Measurements from ENCODE around the gene RPSA. TPM values are rescaled to one million over a fixed set of nuclear protein-coding genes. Genes with fewer than 3 reads are reported as not detected.

The RPSA gene
- total and polyA plus RNA-seq, 2 of the 4 experiments (the other 2 are of a cell fraction): 1,415 to 2,710 TPM

- CTCF ChIA-PET: no interaction called here
- intact Hi-C loops (cut with micrococcal nuclease): no loop called here
- BruUV-seq (replicated peaks): no TSS peak
These were observed 724 bp downstream of the RPSA start for GRCh38 chr3:39407259-39407629.

More at GRCh38 chr3:39407259-39407629, 724 bp downstream of the RPSA start:
- H2AK5ac ChIP-seq (ENCODE audit: low read depth, low read length): peak overlapping the region; percentile 61; the same call in 1 of the 2 replicates
- no peak overlapping the region for H2BK20ac ChIP-seq (ENCODE audit: low read depth, low read length)
- H4K5ac ChIP-seq (ENCODE audit: low read depth, low read length): peak overlapping the region; percentile 87
- peak overlapping the region; percentile 45 for H4K91ac ChIP-seq (ENCODE audit: insufficient read depth, low read depth, low read length)
- H3K9ac ChIP-seq (ENCODE audit: low read depth, low read length): peak overlapping the region; percentile 96
- peak overlapping the region; percentile 82 for H2AK9ac ChIP-seq (replicated peaks; ENCODE audit: low read depth, low read length, poor library complexity)
- no peak overlapping the region for H2AFZ ChIP-seq (replicated peaks; ENCODE audit: low read length, poor library complexity)
- no peak for TF ChIP-seq SMC3 (IDR thresholded peaks at IDR 0.05; ENCODE audit: low read depth, low read length)
- TF ChIP-seq, protein P1, sequence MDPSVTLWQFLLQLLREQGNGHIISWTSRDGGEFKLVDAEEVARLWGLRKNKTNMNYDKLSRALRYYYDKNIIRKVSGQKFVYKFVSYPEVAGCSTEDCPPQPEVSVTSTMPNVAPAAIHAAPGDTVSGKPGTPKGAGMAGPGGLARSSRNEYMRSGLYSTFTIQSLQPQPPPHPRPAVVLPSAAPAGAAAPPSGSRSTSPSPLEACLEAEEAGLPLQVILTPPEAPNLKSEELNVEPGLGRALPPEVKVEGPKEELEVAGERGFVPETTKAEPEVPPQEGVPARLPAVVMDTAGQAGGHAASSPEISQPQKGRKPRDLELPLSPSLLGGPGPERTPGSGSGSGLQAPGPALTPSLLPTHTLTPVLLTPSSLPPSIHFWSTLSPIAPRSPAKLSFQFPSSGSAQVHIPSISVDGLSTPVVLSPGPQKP (IDR thresholded peaks at IDR 0.05; ENCODE audit: borderline replicate concordance, low read depth, low read length): no peak
- TF ChIP-seq CEBPB (IDR thresholded peaks at IDR 0.05; ENCODE audit: low read depth, low read length): no peak
- TF ChIP-seq MAFK (IDR thresholded peaks at IDR 0.05; ENCODE audit: low read depth, low read length): no peak
- no peak for TF ChIP-seq CTCF (conservative IDR thresholded peaks at IDR 0.05; ENCODE audit: low read depth, low read length)
- no peak for TF ChIP-seq USF2 (IDR thresholded peaks at IDR 0.05; ENCODE audit: low read depth, low read length)
- no peak for TF ChIP-seq BHLHE40 (IDR thresholded peaks at IDR 0.05; ENCODE audit: low read depth, low read length)
- TF ChIP-seq CHD1 (IDR thresholded peaks at IDR 0.05; ENCODE audit: low read depth, low read length): no peak
- TF ChIP-seq RAD21 (IDR thresholded peaks at IDR 0.05; ENCODE audit: low read length): no peak
- TF ChIP-seq POLR2A (IDR thresholded peaks at IDR 0.05; ENCODE audit: low read depth, low read length): no peak
- peak overlapping the region; percentile 77 for H3K4ac ChIP-seq (ENCODE audit: low read depth, low read length)
- no peaks in the 10 kb centered on the region for H3K27me3 ChIP-seq (ENCODE audit: control insufficient read depth, insufficient read depth, low read length)
- POLR2A ChIA-PET (ENCODE audit: unreplicated experiment): interaction anchor here (0.6 kb wide), 2 partner anchors 10 to 736 kb away, joined by 3 to 9 read pairs; no protein-coding TSS in a partner anchor
- H2BK120ac ChIP-seq (ENCODE audit: low read depth, low read length): no peak overlapping the region
- H3K23ac ChIP-seq (ENCODE audit: low read depth, low read length): peak overlapping the region; percentile 96
- H2BK15ac ChIP-seq (ENCODE audit: low read depth, low read length): no peak overlapping the region
- H3K27ac ChIP-seq (ENCODE audit: insufficient read depth, low read length): peak overlapping the region; percentile 74
- peaks cover 8% of the 10 kb centered on the region; the same call in 1 of the 2 replicates for H3K9me1 ChIP-seq (ENCODE audit: insufficient read depth, low read length)
- peak overlapping the region; percentile 59 for H2BK5ac ChIP-seq (ENCODE audit: low read depth, low read length, poor library complexity, severe bottlenecking)
- peak overlapping the region; percentile 88 for H3K4me2 ChIP-seq (ENCODE audit: low read depth, low read length)
- WGBS, 2 experiments (ENCODE audit: extremely low coverage in 2 of 2, insufficient read length in 1 of 2): no CpG with 5 or more reads among the region's 9 CpGs
- H3K14ac ChIP-seq (replicated peaks; ENCODE audit: low read depth, low read length): peak overlapping the region; percentile 88
- peak overlapping the region; percentile 55 for H3K4me3 ChIP-seq (ENCODE audit: insufficient read depth, low read depth, low read length)
- in situ Hi-C loops (cut with MboI; ENCODE audit: low sequenced_read_pairs) (no loop called here), dilution Hi-C loops (cut with HindIII; ENCODE audit: low sequenced_read_pairs, unreplicated experiment) (no loop called here)
- peak overlapping the region; percentile 94 for H3K56ac ChIP-seq (ENCODE audit: extremely low read depth, insufficient read depth, low read length)
- peak; percentile 19 for DNase-seq
- peaks cover 33% of the 10 kb centered on the region for H4K20me1 ChIP-seq (ENCODE audit: insufficient read depth, low read length)
- peaks cover 33% of the 10 kb centered on the region for H3K36me3 ChIP-seq (ENCODE audit: control insufficient read depth, insufficient read depth, low read length)
- peak overlapping the region; percentile 77 to 85 for H4K8ac ChIP-seq (ENCODE audit: low read depth in 2 of 2, low read length in 2 of 2)
- H3K9me3 ChIP-seq (ENCODE audit: control insufficient read depth, insufficient read depth, low read length): no peaks in the 10 kb centered on the region
- peak; percentile 17; the same call in 1 of the 2 replicates for ATAC-seq (ENCODE audit: low read depth)
- peak overlapping the region; percentile 39 for H3K18ac ChIP-seq (ENCODE audit: low read depth, low read length)
- peaks cover 22 to 38% of the 10 kb centered on the region in 2 experiments for H3K79me1 ChIP-seq (ENCODE audit: low read depth in 1 of 2, low read length in 2 of 2)
- peaks cover 2% of the 10 kb centered on the region; the same call in 1 of the 2 replicates for H3K4me1 ChIP-seq (ENCODE audit: control insufficient read depth, insufficient read depth, low read length)
